SJSA1 (cell line): ENCODE data around the gene TULP1. TPM values are rescaled to one million over a fixed set of nuclear protein-coding genes. Genes with fewer than 3 reads are reported as not detected.

Experiments
- DNase-seq, 2 experiments: peaks; one replicate each; pipeline ENCODE4 v3.0.0-alpha.2; 2015 to 2020; ENCODE audit warnings: low spot score in 2 of 2, low read depth in 1 of 2
- H3K27ac ChIP-seq: fragments of 250-450 bp; sonication (Bioruptor Pico); 2 replicates; pipeline ENCODE4 v1.5.1; 2020; ENCODE audit warnings: mild to moderate bottlenecking, moderate library complexity
- H3K27me3 ChIP-seq: fragments of 250-450 bp; sonication (Bioruptor Pico); replicated peaks from 2 replicates; pipeline ENCODE4 v1.5.1; 2020; ENCODE audit warnings: mild to moderate bottlenecking, moderate library complexity
- H3K36me3 ChIP-seq: fragments of 250-450 bp; sonication (Bioruptor Pico); 2 replicates; pipeline ENCODE4 v1.5.1; 2020; ENCODE audit warnings: mild to moderate bottlenecking
- H3K4me1 ChIP-seq: fragments of 250-450 bp; sonication (Bioruptor Pico); replicated peaks from 2 replicates; pipeline ENCODE4 v1.6.1; 2021; ENCODE audit warnings: mild to moderate bottlenecking
- H3K4me3 ChIP-seq: fragments of 250-450 bp; sonication (Bioruptor Pico); 2 replicates; pipeline ENCODE4 v1.5.1; 2020; ENCODE audit warnings: mild to moderate bottlenecking
- H3K9me3 ChIP-seq: fragments of 250-450 bp; sonication (Bioruptor Pico); replicated peaks from 2 replicates; pipeline ENCODE4 v1.5.1; 2020; ENCODE audit warnings: mild to moderate bottlenecking
- total RNA-seq: library from RNA; depleted of rRNA; stranded (reverse); fragments of >200 nt; shearing (Covaris generic); gene quantifications from 2 replicates; pipeline ENCODE4 v1.2.3, GENCODE V29; 2014; rRNA removed

The TULP1 gene
- not detected in 2 replicates for total RNA-seq

DNA sequence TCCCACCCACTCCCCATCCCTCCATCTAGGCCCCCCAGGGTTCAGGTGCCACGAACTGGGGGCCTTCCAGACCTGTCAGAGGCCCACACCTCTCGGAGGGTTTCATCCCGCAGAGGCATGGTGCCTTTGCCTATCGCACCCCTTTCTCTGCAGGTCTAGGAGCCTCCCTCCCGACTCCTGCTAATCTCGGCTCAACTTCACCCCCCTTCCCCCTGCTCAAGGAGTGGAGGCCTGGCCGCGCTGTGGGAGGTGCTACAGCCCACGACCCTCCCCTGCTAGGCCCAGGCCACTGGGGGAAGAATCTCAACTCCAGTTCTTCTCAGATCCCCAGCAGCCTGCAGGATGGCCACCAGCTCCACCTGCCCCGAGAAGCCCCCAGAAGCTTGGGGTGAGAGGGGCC, at the start of gene TULP1:
TSS of gene TULP1 (minus strand) at position 157 of the 400 bp plus-strand sequence. CDS start at position 119, 38 bp downstream.
- Histone ChIP-seq H3K9me3 (no peaks in the 10 kb centered on the region), H3K27ac (no peak within 1 kb of the TSS), H3K36me3 (no peaks in the 10 kb centered on the region), H3K4me1 (no peaks in the 10 kb centered on the region), H3K27me3 (no peaks in the 10 kb centered on the region), H3K4me3 (no peak within 1 kb of the TSS)
- no peak for DNase-seq

GRCh38 chr6:35562060-35562459, 49.4 kb upstream of the TULP1 start:
- Histone ChIP-seq H3K4me1 (no peaks in the 10 kb centered on the region), H3K4me3 (no peak overlapping the region), H3K27me3 (peaks cover 42% of the 10 kb centered on the region), H3K36me3 (no peaks in the 10 kb centered on the region), H3K9me3 (no peaks in the 10 kb centered on the region), H3K27ac (no peak overlapping the region)
- DNase-seq = no peak

DNA sequence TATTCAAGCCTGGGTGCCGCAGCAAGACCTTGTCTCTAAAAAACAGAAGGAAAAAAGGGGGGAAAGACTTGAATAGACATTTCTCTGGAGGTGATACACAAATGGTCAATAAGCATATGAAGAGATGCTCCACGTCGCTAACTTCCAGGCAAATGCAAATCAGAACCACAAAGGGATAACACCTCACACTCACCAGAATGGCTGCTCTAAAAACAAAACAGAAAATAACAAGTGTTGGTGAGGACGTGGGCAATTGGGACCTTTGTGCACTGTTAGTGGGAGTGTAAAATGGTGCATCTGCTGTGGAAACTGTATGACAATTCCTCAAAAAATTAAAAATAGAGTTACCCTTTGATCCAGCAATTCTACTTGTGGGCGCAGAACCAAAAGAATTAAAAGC, 48.4 kb upstream of the TULP1 start:
- Histone ChIP-seq H3K27me3 (peaks cover 42% of the 10 kb centered on the region), H3K9me3 (no peaks in the 10 kb centered on the region), H3K4me3 (no peak overlapping the region), H3K27ac (no peak overlapping the region), H3K36me3 (no peaks in the 10 kb centered on the region), H3K4me1 (no peaks in the 10 kb centered on the region)
- DNase-seq = no peak

GRCh38 chr6:35558571-35558970, 45.9 kb upstream of the TULP1 start:
- Histone ChIP-seq H3K9me3 (no peaks in the 10 kb centered on the region), H3K27me3 (peaks cover 27% of the 10 kb centered on the region), H3K4me3 (no peak overlapping the region), H3K4me1 (no peaks in the 10 kb centered on the region), H3K27ac (no peak overlapping the region), H3K36me3 (no peaks in the 10 kb centered on the region)
- no peak for DNase-seq

- no peak for DNase-seq
- Histone ChIP-seq H3K4me3 (no peak overlapping the region), H3K36me3 (no peaks in the 10 kb centered on the region), H3K27me3 (peaks cover 15% of the 10 kb centered on the region), H3K27ac (no peak overlapping the region), H3K4me1 (no peaks in the 10 kb centered on the region), H3K9me3 (no peaks in the 10 kb centered on the region)
Measured at GRCh38 chr6:35557239-35557638, 44.5 kb upstream of the TULP1 start.

- DNase-seq = no peak
- no peak overlapping the region for H3K27ac ChIP-seq
- H3K4me3 ChIP-seq = no peak overlapping the region
- H3K9me3 ChIP-seq = no peaks in the 10 kb centered on the region
- no peaks in the 10 kb centered on the region for H3K4me1 ChIP-seq
- no peaks in the 10 kb centered on the region for H3K36me3 ChIP-seq
- H3K27me3 ChIP-seq = peaks cover 5% of the 10 kb centered on the region; the same call in 1 of the 2 replicates
Measured at GRCh38 chr6:35554811-35555210, 42.1 kb upstream of the TULP1 start.

DNA sequence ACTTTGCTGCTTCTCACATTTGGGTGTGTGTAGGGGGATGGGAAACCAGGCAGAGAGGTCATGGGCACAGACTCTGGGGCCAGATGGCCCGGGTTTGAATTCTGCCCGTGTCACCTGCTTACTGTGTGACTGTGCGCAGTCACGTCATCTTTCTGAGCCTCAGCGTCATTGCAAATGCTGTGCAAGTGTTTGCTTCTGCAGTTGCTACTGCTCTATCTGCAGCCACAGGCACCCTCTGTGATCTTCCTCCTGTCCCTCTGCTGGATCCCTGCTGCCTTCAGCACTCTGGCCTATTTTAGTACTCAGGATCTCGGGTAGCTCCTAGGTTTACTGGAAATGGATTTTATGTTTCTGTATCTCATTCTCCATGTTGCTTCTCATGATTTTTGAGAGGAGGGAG, 40.6 kb upstream of the TULP1 start:
- Histone ChIP-seq H3K36me3 (no peaks in the 10 kb centered on the region), H3K27me3 (peaks cover 5% of the 10 kb centered on the region; the same call in 1 of the 2 replicates), H3K4me3 (no peak overlapping the region), H3K9me3 (no peaks in the 10 kb centered on the region), H3K4me1 (no peaks in the 10 kb centered on the region), H3K27ac (no peak overlapping the region)
- DNase-seq = no peak

- Histone ChIP-seq H3K9me3 (no peaks in the 10 kb centered on the region), H3K27ac (no peak overlapping the region), H3K4me1 (no peaks in the 10 kb centered on the region), H3K27me3 (no peaks in the 10 kb centered on the region), H3K36me3 (no peaks in the 10 kb centered on the region), H3K4me3 (no peak overlapping the region)
- DNase-seq = no peak
Measured at GRCh38 chr6:35552285-35552917, 39.7 kb upstream of the TULP1 start.

GRCh38 chr6:35550437-35550836, 37.7 kb upstream of the TULP1 start:
- Histone ChIP-seq H3K9me3 (no peaks in the 10 kb centered on the region), H3K27ac (no peak overlapping the region), H3K36me3 (no peaks in the 10 kb centered on the region), H3K27me3 (0 out of 2 replicates have a peak, but pooled peaks cover 4% of the 10 kb centered on the region), H3K4me3 (no peak overlapping the region), H3K4me1 (no peaks in the 10 kb centered on the region)
- DNase-seq = no peak

DNA sequence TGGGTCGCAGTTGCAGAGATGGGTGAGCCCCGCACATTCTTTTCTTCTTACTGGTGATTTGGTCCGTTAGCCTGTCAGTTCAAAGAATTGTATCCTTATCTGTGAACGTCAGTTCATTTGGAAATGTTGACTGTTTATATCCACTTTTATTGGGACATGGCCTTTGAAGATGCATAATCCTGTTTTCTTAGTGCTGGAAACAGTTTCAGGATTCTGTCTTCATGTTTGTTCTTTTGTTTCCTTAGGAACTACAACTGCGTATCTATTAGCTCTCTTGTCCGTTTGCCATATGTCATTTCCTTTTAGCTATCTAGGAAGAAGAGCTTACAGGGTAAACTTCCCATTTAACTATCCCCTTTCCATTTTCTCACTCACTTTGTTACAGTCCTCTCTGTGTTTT, 35.0 kb upstream of the TULP1 start:
- DNase-seq = no peak
- H3K4me1 ChIP-seq = no peaks in the 10 kb centered on the region
- H3K4me3 ChIP-seq = no peak overlapping the region
- H3K27me3 ChIP-seq = 0 out of 2 replicates have a peak, but pooled peaks cover 4% of the 10 kb centered on the region
- H3K9me3 ChIP-seq = no peaks in the 10 kb centered on the region
- H3K36me3 ChIP-seq = no peaks in the 10 kb centered on the region
- no peak overlapping the region for H3K27ac ChIP-seq

- H3K27me3 ChIP-seq = 0 out of 2 replicates have a peak, but pooled peaks cover 4% of the 10 kb centered on the region
- H3K4me1 ChIP-seq = no peaks in the 10 kb centered on the region
- H3K4me3 ChIP-seq = no peak overlapping the region
- H3K27ac ChIP-seq = no peak overlapping the region
- no peaks in the 10 kb centered on the region for H3K36me3 ChIP-seq
- H3K9me3 ChIP-seq = no peaks in the 10 kb centered on the region; the same call in 1 of the 2 replicates
- no peak for DNase-seq
Measured at GRCh38 chr6:35544769-35545361, 32.2 kb upstream of the TULP1 start.

GRCh38 chr6:35543459-35544193, 30.9 kb upstream of the TULP1 start:
- no peak for DNase-seq
- Histone ChIP-seq H3K27me3 (0 out of 2 replicates have a peak, but pooled peaks cover 4% of the 10 kb centered on the region), H3K9me3 (no peaks in the 10 kb centered on the region; the same call in 1 of the 2 replicates), H3K4me1 (no peaks in the 10 kb centered on the region), H3K36me3 (no peaks in the 10 kb centered on the region), H3K27ac (no peak overlapping the region), H3K4me3 (no peak overlapping the region)

GRCh38 chr6:35541836-35542235, 29.1 kb upstream of the TULP1 start:
- H3K27me3 ChIP-seq = 0 out of 2 replicates have a peak, but pooled peaks cover 4% of the 10 kb centered on the region
- DNase-seq = no peak
- H3K36me3 ChIP-seq = no peaks in the 10 kb centered on the region
- H3K4me3 ChIP-seq = no peak overlapping the region
- no peaks in the 10 kb centered on the region for H3K4me1 ChIP-seq
- no peak overlapping the region for H3K27ac ChIP-seq
- no peaks in the 10 kb centered on the region; the same call in 1 of the 2 replicates for H3K9me3 ChIP-seq

GRCh38 chr6:35539223-35539622, 26.5 kb upstream of the TULP1 start:
- no peaks in the 10 kb centered on the region; the same call in 1 of the 2 replicates for H3K9me3 ChIP-seq
- H3K36me3 ChIP-seq = no peaks in the 10 kb centered on the region
- no peaks in the 10 kb centered on the region for H3K27me3 ChIP-seq
- no peaks in the 10 kb centered on the region for H3K4me1 ChIP-seq
- no peak overlapping the region for H3K27ac ChIP-seq
- no peak for DNase-seq
- no peak overlapping the region for H3K4me3 ChIP-seq
